ENCODE results near the gene MYCN. TPM values are rescaled to one million over a fixed set of nuclear protein-coding genes. Genes with fewer than 3 reads are reported as not detected.

Gene MYCN
- total RNA-seq, 2 donors from 2014 or later: 0.53 to 0.73 TPM

DNA sequence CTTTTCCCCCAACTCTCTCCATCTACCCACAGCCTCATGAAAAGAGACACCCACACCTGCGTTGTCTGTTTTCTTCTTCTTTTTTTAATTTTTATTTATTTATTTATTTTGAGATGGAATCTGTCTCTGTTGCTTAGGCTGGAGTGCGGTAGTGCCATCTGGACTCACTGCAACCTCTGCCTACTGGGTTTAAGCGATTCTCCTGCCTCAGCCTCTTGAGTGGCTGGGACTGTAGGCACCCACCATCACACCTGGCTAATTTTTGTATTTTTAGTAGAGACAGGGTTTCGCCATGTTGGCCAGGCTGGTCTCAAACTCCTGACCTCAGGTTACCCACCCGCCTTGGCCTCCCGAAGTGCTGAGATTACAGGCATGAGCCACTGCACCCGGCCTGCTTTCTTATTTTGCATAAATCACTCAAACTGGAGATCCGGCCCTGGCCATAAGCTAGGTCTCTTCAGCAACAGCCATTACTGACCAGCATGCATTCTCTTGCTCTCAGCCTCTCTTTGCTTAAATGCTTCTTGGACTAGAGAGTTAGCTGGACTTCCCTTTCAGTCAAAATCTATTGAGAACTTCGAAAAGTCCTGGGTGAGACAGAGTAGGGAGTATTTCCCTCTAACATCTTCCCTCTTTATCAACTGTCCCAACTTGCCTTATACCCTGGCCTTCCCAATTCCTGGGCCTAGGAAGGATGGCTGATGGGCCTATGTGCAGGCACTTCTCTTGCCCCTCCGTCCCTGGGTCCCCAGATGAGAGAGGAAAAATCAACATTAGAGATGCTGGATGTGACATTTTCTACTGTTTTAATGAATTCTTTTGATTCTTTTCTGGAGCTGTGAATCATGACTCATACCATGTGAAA is 27.3 kb downstream of the MYCN start:
- ATAC-seq: no peak
- DNase-seq: no peak
- intact Hi-C loops (cut with DNase I): no loop called here

GRCh38 chr2:15968280-15969178 is 28.2 kb downstream of the MYCN start:
- DNase-seq: no peak
- intact Hi-C loops (cut with DNase I): no loop called here
- ATAC-seq: no peak

GRCh38 chr2:15969214-15969613 is 28.9 kb downstream of the MYCN start:
- no peak for DNase-seq
- ATAC-seq: no peak
- intact Hi-C loops (cut with DNase I): no loop called here

GRCh38 chr2:15970701-15971100 is 30.4 kb downstream of the MYCN start:
- ATAC-seq (no peak), DNase-seq (no peak)
- intact Hi-C loops (cut with DNase I): no loop called here

GRCh38 chr2:15971351-15971750 is 31.0 kb downstream of the MYCN start:
- intact Hi-C loops (cut with DNase I): no loop called here
- no peak for ATAC-seq
- no peak for DNase-seq

DNA sequence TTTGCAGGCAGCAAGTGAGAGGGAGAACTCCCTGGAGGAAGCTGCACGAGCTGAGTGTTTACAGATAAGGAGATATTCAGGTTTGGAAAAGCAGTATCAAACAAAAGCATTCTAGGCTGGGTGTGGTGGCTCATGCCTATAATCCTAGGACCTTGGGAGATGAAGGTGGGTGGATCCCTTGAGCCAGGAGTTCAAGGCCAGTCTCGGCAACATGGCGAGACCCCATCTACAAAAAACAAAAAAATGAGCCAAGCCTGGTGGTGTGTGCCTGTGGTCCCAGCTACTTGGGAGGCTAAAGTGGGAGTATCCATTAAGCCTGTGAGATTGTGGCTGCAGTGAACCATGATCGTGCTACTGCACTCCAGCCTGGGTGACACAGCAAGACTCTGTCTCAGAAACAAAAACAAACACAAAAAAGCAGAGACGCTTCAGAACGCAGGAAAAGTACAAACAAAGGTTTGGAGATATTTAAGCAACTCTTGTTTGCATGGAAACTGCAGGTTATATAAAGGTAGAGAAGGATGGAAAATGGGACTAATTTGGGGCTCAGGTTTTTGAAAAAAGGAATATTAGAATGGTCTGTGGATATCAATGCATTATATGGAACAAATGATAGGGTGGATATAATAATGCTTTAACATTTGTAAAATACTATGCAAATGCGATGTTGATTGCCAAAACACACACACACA is 31.6 kb downstream of the MYCN start:
- intact Hi-C loops (cut with DNase I): no loop called here
- DNase-seq: no peak

DNA sequence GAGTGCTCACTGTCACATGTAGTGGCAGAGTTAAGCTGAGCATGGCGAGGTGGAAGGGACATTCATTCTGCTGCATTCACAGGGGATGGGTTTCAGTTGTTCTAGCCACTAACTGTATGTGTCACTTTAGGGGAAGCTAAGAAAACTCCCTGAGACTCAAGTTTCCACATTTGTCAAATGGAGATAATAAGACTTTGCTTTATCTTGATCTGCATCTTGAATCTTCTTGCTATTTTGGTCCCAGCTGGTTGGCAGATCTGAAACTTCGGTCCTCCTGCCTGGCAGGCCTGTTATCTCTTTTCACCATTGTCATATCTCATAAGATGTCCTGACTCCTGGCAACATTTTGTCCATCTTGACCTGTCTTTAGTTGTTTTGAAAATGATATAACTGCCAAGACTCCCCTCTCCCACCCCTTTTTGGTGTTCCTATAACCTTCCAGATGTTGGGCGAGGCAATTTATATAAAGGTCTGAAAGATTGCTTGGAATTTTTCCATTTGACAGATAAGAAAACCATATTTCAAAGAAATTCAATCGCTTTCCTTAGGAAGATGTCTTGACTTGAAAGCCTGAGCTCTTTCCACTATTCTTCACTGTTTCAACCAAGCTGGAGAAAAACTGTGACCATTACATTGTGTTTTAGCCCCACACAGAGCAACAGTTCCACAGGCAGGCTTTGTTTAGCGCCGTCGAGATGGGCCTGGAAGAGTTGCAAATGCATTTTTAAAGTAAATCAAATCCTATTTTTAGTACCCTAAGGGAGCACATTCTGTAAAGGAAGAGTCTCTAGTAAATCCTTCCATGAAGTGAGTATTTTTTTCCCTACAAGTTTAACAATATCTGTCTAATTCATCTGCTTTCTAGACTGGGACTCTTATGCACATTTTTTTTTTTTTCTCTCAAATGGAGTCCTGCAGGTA is 33.4 kb downstream of the MYCN start:
- ATAC-seq (no peak), DNase-seq (no peak)
- intact Hi-C loops (cut with DNase I): no loop called here

More for the DNA sequence above, 31.6 kb downstream of the MYCN start:
- no peak for ATAC-seq

- no peak for ATAC-seq
- intact Hi-C loops (cut with DNase I): no loop called here
- DNase-seq: no peak
Observed at GRCh38 chr2:15974565-15975260, 34.4 kb downstream of the MYCN start.

- ATAC-seq (no peak), DNase-seq (no peak)
- intact Hi-C loops (cut with DNase I): no loop called here
Observed at GRCh38 chr2:15975261-15975600, 34.9 kb downstream of the MYCN start.

DNA sequence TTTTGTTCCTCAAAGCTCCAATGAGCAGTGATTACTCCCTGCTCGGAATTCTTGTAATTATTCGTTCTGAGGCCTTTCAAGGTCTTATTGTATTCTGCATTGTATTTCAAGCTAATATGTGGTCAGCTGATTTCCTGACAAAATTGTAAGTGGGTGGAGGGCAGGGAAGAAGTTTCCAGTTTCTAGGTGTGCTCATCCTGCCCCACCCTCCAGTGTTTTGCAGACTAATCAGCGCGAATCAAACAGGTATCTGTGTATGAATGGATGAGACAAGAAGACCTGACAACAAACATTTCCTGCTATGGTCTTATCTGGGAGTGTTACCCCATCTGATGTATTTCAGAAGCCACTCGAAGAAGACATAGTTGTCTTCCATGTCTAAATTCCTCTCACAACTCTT is 35.3 kb downstream of the MYCN start:
- DNase-seq (no peak), ATAC-seq (no peak)
- intact Hi-C loops (cut with DNase I): no loop called here

- ATAC-seq: no peak
- DNase-seq: no peak
- intact Hi-C loops (cut with DNase I): no loop called here
Observed at GRCh38 chr2:15976354-15976753, 36.0 kb downstream of the MYCN start.

DNA sequence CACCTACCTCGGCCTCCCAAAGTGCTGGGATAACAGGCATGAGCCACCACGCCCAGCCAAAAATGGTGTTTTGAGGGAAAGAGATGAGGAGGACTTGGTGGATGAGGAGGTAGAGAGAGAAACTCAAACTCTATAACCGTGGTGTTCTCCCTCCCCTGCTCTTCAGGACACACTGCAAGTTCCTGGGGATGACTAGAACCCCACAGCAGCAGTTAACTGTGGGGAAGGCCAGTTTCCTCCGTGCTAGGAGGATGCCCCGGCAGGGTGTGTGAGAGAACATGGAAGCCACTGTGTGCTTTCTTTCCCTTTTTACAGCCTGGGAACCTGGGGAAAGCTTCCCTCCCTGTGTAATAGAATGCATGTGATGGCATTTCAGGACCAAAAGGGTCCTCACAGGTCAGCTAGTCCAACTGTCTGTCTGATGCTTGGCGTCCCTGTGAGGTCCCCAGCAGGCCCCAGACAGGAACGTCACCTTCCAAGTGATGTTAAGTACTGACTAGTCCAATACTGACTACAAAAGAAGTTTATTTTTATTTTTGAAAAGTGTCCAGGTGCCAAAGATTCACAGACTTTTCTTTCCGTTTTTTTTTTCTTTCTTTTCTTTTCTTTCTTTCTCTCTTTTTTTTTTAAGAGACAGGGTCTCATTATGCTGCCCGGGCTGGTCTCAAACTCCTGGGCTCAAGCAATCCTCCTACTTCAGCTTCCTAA is 38.9 kb downstream of the MYCN start:
- intact Hi-C loops (cut with DNase I): no loop called here
- DNase-seq: no peak
- ATAC-seq: no peak

- intact Hi-C loops (cut with DNase I): no loop called here
- DNase-seq (no peak), ATAC-seq (no peak)
Observed at GRCh38 chr2:15979759-15980604, 39.6 kb downstream of the MYCN start.

- DNase-seq (no peak), ATAC-seq (no peak)
- intact Hi-C loops (cut with DNase I): no loop called here
Observed at GRCh38 chr2:15980605-15981098, 40.3 kb downstream of the MYCN start.

GRCh38 chr2:15981646-15982045 is 41.3 kb downstream of the MYCN start:
- no peak for ATAC-seq
- intact Hi-C loops (cut with DNase I): no loop called here

DNA sequence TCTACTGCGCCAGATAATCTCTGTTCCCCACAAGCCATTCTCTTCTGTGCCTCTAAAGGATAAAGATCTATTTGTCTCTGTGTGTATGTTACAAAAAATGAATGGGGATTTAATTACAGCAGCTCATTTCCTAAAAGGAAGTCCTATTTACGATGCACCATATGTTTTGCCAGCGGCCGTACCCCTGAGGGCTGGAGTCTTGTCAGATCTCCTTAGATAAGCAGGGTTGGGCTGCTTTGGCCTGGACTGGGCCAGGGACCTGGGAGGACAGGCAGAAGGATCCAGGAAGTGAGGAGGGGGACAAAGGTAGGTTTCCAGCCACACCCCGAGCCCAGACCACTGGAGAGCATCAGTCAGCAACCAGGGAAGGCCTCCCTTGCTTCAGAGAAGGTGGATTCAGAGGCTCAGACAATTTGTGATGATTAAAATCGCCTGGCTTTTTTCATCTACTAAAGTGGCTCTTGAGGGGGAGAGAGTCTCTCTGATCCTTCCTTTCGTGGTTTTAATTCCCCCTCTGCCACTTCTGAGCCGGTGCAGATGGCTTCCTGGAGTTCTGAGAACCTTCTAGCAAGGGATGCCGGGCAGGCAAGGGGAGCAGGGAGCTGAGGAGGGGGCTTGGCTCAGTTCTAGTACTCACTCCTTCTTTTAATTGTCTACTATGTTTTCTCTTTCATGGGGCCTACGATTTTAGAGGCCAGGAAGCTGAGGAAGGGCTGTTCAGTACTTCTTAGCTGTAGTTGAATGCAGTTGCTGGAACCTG is 42.1 kb downstream of the MYCN start:
- ATAC-seq (no peak), DNase-seq (no peak)
- intact Hi-C loops (cut with DNase I): no loop called here

More at GRCh38 chr2:15981646-15982045, 41.3 kb downstream of the MYCN start:
- no peak for DNase-seq

Data from left cardiac atrium (tissue), 4 donors.